Activated T-cell treated with anti-CD3 and anti-CD28 coated beads for 24 hours (primary cell): ENCODE results near the gene RAB4B.
"Not testable (repeated sequence)": the region's sequence is repeated elsewhere in the genome, so short reads cannot be mapped to it uniquely, and the experiment has no call there.

Source experiments
- DNase-seq: peaks from one replicate; pipeline ENCODE4 v3.0.0-alpha.2; 2020; ENCODE audit warnings: low read depth

The RAB4B gene

DNA sequence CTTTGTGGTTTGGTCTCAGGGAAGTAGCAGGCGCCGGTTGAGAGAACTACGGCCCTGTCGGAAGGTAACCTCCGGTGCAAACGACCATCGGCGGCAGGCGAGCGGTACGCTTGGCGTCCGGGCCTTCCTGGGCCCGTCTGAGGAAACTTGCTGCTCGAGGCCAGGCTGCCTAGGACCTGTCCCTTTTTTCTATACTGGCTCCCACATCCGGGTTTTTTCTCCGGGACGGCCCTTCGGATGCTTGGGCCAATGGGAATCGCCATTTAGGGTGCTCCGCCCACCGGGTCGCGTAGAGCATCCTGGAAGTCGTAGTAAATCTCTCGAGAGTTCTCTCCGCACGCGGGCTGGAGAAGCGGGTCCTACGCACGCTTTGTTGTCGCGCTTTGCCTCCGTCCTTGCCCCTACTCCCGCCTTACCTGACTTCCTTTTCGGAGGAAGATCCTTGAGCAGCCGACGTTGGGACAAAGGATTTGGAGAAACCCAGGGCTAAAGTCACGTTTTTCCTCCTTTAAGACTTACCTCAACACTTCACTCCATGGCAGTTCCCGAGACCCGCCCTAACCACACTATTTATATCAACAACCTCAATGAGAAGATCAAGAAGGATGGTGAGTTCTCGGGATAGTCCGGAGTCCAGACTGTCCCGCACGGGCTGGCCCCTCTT lies 27.0 kb upstream of the RAB4B start, which contains the start of gene SNRPA:
Gene SNRPA, plus strand, starts transcription at position 330 of the 664 bp plus-strand sequence. Its CDS starts 206 bp downstream, at position 536.
- peak; percentile 92 for DNase-seq

DNA sequence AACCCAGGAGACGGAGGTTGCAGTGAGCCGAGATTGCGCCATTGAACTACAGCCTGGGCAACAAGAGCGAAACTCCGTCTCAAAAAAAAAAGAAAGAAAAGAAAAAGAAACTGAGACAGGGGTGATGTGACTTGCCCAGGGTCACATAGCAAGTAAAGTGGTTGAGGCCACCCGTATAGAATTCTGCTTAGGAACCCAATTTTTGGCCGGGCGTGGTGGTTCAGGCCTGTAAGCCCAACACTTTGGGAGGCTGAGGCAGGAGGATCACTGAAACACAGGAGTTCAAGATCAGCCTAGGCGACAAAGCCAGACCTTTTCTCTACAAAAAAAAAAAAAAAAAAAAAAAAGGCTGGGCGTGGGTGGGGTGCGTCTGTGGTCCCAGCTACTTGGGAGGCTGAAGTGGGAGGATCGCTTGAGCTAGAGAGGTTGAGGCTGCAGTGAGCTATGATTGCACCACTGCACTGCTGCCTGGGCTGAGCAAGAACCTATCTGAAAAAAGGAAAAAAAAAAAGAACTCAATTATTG lies 25.7 kb upstream of the RAB4B start:
- no peak for DNase-seq

DNA sequence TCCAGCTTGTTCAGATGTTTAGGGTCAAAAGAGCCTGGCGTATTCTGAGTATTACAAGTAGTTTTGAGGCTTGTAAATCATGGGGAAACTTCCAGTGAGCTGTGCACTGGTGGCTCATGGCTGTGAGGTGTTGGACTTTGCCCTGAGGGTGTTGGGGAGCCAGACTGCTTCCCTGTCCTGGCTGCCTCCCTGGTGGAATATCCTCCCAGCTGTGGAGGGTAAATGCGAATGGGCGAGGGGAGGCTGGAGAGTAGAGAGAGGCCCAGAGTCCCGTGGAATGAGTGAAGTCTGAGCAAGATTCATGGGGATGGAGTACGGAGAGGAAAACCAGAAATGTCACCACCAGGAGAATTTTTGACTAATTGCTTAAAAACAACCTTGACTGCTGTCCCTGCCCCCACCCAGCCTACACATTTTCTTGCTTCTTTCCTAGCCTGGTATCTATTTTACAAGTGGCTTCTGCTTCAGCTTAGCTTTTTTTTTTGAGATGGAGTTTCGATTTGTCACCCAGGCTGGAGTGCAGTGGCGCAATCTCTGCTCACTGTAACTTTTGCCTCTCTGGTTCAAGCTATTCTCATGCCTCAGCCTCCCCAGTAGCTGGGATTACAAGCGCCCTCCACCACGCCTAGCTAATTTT lies 23.3 kb upstream of the RAB4B start:
- DNase-seq: peak; percentile 60

DNA sequence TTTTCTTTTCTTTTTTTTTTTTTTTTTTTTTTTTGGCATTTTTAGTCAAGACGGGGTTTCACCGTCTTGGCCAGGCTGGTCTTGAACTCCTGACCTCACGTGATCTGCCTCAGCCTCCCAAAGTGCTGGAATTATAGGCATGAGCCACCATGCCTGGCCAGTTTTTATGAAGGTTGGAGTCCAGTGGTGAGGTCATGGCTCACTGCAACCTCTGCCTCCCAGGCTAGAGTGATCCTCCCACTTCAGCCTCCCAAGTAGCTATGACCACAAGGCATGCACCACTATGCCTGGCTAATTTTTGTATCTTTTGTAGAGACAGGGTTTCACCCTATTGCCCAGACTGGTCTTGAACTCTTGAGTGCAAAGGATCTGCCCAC lies 22.8 kb upstream of the RAB4B start:
- no peak for DNase-seq

DNA sequence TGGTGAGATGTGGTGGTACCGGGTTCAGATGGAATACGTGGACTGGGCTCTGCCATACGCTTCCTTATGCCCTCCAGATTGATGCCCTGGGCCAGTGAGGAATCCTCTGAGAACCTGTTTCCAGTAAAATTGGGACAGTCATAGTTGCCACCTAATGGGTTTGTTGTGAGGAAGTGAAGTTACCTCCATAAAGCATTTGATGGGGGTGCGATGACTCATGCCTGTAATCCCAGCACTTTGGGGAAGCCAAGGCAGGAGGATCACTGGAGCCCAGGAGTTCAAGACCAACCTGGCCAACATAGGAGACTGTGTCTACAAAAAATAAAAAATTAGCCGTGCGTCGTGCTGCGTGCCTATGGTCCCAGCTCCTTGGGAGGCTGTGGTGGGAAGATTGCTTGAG lies 22.3 kb upstream of the RAB4B start:
- no peak for DNase-seq

DNA sequence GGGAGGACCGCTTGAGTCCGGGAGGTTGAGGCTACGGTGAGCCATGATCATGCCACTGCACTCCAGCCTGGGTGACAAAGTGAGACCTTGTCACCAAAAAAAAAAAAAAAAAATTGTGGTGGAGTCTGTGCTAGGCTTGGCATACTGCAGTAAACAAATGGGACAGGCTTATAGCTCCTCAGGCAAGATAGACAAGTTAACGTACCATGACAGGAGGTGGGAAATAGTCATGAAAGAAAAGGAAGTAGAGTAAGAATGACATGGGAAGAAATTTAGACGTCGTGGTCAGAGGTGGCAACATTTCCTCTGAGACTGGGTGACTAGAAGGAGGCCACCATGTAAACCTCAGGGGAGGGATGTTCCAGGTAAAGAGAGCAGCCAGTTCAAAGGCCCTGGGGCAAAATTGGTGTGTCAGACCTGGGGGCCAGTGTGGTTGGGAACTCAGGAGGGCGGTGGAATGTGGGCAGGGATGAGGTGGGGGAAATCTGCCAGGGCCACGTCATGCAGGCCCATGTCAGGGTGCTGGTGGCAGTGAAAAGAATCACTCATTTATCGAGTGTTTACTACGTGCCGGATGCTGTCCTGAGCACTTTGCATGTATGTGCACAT lies 21.4 kb upstream of the RAB4B start:
- DNase-seq: peak; percentile 25

DNA sequence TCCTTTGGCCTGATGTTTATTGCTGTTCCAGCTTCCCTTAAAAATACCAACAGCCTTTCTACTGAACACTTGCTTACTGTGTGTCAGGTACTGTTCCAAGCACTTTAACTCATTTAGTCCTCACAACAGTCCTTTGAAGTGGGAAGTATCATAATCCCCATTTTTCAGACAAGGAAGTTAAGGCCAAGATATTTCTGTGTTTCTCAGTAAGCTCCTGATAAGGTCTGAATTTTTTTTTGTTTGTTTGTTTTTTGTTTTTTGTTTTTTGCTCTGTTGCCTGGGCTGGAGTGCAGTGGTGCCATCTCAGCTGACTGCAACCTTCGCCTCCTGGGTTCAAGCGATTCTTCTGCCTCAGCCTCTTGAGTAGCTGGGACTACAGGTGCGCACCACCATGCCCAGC lies 19.6 kb upstream of the RAB4B start:
- DNase-seq: no peak

DNA sequence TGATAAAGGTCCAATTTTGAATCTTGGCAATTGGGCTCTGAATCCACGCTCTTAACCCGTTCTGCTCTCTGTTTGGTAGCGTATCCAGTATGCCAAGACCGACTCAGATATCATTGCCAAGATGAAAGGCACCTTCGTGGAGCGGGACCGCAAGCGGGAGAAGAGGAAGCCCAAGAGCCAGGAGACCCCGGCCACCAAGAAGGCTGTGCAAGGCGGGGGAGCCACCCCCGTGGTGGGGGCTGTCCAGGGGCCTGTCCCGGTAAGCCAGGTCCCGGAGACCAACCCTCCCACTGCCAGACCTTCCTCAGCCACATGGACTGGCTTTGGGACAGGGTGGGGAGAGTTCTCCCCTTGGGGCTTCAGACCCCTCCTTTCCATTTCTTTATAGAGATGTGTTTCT lies 18.7 kb upstream of the RAB4B start:
- DNase-seq: no peak

DNA sequence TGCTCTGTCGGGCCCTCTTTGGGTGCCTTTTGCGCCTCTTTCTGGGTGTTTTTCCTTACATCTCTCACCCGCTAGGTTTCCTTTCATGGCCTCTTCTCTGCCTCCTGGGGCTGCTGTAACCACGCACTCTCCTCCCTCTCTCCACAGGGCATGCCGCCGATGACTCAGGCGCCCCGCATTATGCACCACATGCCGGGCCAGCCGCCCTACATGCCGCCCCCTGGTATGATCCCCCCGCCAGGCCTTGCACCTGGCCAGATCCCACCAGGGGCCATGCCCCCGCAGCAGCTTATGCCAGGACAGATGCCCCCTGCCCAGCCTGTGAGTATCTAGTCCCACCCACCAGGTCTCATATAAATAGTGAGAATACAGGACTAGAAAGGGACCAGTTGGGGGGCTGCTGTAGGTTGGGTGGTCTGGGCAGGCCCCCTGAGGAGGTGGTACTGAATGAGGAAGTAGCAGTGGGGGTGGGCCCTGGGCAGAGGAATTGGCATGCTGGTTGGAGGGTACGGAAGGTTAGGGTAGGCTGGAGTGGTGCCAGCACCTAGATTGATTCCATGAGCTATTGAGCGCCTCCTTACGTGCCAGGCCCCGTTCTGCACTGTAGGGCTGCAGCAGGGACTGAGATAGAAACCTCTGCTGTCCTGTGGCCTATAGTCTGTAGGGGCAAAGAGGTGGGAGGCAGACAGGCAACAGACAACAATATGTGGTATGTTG lies 15.1 kb upstream of the RAB4B start:
- DNase-seq: no peak

DNA sequence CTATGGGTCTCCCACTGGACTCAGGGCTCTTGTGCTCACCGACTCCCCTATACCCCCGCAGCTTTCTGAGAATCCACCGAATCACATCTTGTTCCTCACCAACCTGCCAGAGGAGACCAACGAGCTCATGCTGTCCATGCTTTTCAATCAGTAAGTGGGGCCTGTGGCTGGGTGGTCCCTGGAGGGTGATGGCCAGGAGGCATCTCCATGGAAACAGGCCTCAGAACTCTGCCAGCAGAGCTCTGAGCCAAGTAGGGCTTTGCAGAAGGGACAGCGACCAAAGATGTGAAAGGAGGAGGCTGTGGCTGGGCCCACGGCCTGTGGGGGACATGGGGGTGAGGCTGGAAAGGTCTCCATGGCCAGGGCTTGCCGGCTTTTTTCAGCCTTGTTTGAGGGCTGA lies 14.5 kb upstream of the RAB4B start:
- no peak for DNase-seq

DNA sequence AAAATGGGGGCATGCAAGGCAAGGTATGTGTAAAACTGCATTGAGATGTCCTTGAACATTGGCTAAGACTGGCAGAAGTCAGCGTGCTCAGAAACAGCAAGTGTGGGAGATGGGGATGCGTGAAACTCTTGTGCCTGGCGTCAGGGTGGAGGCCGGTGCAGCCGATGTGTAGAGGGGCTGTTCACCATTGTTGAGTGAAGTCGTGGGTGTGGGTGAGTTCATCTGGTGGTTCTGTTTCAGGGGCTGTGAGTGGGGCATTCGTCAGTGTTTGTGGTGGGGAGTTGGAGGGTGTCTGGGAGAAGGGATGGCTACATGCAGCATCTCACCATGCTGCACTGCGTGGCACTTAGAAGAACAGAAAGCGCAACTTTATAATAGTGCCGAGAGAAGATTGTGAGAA lies 14.1 kb upstream of the RAB4B start:
- DNase-seq: no peak

DNA sequence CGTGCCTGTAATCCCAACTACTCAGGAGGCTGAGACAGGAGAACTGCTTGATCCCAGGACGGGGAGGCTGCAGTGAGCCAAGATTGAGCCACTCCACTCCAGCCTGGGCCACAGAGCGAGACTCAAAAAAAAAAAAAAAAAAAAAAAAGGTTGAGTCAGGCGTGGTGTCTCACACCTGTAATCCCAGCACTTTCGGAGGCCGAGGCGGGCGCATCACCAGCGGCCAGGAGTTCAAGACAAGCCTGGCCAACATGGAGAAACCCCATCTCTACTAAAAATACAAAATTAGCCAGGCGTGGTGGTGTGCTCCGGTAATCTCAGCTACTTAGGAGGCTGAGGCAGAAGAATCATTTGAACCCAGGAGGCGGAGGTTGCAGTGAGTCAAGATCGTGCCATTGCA lies 11.7 kb upstream of the RAB4B start:
- not testable (repeated sequence) for DNase-seq

DNA sequence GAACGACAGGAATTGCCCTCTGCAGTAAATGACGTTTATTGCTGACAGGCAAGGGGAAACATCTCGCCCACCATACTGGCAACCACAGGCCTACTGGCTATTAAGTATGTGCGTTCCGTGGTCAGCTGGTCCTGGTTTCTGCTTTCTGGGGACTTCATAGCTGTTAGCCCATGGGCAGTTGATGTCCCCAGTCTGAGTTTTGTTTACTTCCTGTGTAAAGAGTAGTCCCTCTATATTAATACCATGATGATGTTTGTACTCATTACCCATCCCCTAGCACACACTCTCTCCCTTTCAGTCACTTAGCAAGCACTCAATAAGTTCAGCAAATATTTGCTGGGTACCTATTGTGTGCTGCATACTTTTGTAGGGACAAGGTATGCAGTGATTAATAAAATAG lies 9.2 kb upstream of the RAB4B start:
- DNase-seq: no peak

DNA sequence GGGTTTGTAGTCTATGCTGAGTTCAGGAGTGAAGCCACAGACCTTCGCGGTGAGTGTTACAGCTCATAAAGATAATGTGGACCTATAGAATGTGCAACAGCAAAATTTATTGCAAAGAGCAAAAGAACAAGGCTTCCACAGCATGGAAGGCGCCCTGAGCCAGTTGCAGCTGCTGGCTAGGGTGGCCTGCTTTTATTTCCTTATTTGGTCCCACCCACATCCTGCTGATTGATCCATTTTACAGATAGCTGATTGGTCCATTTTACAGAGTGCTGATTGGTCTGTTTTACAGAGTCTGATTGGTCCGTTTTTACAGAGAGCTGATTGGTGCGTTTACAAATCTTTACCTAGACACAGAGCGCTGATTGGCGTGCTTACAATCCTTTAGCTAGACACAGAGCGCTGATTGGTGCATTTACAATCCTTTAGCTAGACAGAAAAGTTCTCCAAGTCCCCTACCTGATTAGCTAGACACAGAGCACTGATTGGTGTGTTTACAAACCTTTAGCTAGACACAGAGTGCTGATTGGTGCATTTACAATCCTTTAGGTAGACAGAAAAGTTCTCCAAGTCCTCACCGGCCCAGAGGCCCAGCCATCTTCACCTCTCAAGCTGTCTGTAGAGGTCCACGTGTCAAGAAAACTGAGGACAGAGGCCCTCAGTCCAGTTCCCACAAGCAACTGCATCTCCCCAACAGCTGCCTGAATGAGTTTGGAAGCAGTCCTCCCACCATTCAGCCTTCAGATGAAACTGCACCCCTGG lies 6.8 kb upstream of the RAB4B start:
- DNase-seq: not testable (repeated sequence)

DNA sequence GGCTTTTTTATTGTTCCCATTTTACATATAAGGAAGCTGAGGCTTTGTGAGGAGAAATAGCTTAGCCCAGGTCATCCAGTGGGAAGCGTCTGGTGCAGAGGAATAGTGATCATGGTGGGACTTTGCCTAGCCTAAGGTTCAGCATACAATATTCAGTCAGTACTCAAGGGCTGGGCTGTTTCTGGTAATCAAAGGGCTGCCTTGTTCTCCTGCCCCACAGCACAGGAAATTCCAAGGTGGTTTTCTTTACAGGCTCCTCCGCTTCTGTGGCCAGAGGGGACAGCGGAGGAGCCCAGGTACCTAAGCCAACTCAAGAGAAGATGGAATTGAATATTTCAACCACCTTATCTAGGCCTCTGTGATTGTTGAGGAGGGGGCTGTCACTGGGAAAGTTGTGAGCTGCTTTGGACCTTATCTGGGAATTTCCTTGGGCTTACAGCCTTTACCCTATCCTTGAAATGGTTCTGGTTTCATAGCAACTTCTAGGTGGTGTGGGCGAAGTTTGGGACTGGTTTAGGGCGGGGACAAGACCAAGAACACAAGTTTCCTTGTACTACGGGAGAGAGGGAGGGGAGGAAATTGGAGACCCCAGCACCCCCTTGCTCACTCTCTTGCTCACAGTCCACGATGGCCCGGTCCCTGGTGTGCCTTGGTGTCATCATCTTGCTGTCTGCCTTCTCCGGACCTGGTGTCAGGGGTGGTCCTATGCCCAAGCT lies 3.0 kb upstream of the RAB4B start, which contains the start of gene MIA:
Gene MIA, plus strand, starts transcription at position 606 of the 716 bp plus-strand sequence. Its CDS starts 22 bp downstream, at position 628.
- DNase-seq: no peak

DNA sequence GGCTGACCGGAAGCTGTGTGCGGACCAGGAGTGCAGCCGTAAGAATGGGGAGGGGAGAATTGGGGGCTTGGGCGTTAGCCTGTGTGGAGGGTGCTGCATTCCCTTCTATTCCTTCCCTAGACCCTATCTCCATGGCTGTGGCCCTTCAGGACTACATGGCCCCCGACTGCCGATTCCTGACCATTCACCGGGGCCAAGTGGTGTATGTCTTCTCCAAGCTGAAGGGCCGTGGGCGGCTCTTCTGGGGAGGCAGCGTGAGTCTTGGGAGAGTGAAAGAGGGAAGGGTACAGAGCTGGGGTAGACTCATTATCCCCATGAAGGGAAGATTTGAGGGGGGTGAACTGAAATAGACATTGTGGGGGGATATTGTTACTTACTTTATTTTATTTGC lies 2.4 kb upstream of the RAB4B start:
- DNase-seq: no peak

DNA sequence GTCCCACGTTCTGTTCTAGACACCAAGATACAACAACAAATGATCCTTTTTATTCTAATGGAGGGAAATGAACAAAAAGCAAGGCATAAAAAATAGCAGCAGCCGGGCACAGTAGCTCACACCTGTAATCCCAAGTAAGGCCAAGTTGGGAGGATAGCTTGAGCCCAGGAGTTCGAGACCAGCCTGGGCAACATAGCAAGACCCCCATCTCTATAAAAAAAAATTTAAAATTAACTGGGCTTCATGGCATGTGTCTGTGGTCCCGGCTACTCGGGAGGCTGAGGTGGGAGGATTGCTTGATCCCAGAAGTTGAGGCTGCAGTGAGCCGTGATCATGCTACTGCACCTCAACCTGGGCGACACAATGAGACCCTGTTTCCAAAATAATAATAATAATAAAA lies 1.7 kb upstream of the RAB4B start:
- DNase-seq: no peak

DNA sequence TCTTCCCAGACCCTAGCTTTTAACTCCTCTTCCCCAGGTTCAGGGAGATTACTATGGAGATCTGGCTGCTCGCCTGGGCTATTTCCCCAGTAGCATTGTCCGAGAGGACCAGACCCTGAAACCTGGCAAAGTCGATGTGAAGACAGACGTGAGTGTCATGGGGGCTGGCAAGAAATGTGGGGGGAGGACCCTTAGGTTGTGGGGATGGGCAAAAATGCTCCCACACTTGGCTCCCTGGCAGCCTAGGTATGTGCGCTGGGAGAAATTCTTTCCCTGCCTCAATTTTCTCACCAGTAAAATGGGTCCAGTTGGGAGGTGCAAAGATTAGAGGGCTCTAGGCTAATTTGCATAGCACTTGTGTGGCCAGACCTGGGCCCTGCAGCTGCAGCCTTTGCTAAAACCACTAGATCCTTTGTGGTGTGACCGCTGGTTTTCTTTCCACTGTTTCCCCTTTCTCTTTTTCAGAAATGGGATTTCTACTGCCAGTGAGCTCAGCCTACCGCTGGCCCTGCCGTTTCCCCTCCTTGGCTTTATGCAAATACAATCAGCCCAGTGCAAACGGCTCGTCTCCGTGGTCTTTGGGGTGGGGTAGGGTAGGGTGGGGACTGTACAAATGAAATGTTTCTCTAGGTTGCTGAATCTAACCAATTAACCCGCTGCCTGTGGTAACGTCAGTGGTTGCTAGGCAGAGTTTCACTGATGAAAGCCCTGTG lies 959 bp upstream of the RAB4B start:
- peak; percentile 82 for DNase-seq

DNA sequence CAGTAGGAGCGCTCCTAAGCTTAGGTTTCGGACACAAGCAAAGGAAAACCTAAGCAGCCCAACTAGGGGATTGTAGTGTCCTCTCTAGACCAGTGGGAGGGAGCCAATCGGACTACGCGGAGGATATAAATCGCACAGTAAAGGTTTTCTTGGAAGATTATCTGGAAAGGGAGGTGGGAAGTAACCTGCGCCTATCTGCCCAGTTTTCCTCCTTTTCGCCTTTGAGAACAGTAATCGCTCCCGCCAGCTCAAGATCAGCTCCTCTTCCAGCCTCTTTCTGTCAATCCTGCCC lies 456 bp upstream of the RAB4B start:
- DNase-seq: no peak

DNA sequence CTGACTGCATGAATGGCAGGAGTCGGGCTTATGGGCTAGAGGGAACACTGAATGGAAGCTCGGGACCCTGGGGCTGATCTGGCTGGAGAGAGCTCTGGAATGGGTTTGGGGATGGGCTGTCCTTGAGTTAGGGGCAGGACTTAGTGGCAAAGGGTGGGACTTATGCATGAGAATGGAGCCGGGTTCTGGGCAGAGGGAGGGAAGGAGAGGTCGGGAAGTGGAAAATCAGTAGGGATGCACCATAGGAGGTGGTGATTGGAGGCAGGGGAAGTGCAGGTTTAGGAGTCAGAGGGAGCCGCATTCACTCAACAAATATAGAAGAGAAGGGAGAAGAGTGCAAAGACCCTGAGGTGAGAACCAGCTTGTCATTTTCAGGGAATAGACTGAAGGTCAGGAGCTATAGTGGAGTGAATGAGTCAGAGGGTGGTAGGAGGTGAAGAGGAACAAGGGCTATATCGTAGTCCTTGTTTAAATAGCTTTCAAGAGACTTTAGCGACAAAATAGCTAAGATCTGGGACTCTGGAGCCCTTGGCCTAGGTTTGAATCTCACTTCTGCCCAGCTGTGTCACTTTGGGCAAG lies 748 bp downstream of the RAB4B start:
- DNase-seq: no peak
